ENCODE data around the gene PPP2R5B.

- TF ChIP-seq EZH2 (IDR thresholded peaks at IDR 0.05), result peak; percentile 34
- TF ChIP-seq, protein P1, sequence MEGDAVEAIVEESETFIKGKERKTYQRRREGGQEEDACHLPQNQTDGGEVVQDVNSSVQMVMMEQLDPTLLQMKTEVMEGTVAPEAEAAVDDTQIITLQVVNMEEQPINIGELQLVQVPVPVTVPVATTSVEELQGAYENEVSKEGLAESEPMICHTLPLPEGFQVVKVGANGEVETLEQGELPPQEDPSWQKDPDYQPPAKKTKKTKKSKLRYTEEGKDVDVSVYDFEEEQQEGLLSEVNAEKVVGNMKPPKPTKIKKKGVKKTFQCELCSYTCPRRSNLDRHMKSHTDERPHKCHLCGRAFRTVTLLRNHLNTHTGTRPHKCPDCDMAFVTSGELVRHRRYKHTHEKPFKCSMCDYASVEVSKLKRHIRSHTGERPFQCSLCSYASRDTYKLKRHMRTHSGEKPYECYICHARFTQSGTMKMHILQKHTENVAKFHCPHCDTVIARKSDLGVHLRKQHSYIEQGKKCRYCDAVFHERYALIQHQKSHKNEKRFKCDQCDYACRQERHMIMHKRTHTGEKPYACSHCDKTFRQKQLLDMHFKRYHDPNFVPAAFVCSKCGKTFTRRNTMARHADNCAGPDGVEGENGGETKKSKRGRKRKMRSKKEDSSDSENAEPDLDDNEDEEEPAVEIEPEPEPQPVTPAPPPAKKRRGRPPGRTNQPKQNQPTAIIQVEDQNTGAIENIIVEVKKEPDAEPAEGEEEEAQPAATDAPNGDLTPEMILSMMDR (IDR thresholded peaks at IDR 0.05), result no peak
These were observed 46.3 kb upstream of the PPP2R5B start for GRCh38 chr11:64878223-64878493.
